GM19372 (cell line): ENCODE data around the gene PRR35.
A peak's percentile ranks its signal among the peaks of the same experiment; 100 is the strongest.

Experiments
- ATAC-seq: cut with Tn5 transposase; IDR thresholded peaks from one replicate; pipeline ENCODE4 v1.9.1; 2021; ENCODE audit warnings: mild to moderate bottlenecking, low read depth, moderate library complexity; ENCODE audit not compliant: unreplicated experiment

The PRR35 gene

GRCh38 chr16:577796-578195 lies 17.6 kb downstream of the PRR35 start:
- ATAC-seq: no peak

- no peak for ATAC-seq
Measured at GRCh38 chr16:578232-578869, 18.2 kb downstream of the PRR35 start.

- no peak for ATAC-seq
Measured at GRCh38 chr16:578870-579405, 18.7 kb downstream of the PRR35 start.

DNA sequence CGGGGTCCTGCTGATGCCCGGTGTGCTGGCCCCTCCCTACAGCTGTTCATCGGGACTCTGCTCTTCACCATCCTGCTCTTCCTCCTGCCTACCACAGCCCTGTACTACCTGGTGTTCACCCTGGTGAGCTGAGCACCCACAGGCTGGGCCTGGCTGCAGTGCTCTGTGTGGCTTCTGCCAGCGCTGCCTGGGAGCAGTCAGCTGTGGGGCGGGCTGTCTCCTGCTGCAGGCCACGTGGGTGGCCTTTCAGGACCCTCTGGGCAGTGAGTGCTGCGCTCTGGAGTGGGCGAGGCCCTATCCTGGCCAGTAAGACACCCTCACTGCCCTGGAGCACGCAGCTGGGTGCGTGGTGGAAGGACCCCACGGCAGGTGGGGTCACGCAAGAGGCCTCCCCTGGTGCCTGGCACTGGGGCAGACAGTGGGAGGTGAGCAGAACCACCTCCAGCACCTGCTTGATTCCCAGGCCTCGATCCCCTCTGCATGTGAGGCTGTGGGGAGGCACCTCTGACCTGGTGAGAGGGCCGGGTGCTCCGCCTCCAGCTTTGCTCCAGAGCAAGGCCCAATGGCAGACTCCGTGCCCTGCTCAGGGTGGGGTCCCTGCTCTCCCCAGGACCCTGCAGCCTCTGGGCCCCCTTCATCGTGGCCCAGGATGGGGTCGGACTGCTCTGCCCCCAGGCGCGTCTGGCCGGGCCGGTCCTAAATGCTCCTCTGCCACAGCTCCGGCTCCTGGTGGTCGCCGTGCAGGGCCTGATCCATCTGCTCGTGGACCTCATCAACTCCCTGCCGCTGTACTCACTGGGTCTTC lies 20.1 kb downstream of the PRR35 start:
- ATAC-seq: no peak

DNA sequence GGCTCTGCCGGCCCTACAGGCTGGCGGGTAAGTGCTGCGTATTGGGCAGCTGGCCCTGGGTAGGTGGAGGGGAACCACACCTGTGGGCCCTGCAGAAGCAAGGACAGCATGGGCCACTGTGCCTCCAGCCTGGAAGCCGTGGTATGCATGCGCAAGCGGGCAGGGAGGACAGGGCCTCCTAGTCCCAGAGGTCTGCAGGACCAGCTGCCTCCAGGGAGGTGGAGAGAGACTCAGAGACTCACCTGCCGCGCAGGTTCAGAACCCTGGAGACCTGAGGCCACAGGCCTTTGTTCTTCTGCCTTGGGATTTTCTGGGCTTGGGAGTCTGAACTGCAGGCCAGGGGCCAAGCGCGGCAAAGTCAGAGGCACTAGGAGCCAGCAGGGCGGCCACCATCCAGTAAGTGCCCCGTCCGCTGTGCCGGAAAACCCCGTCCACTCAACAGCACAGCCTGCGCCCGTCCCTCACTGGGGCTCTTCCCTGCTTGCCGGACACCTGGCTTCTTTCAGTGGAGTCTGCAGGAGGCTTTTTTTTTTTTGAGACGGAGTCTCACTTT lies 20.8 kb downstream of the PRR35 start:
- no peak for ATAC-seq

GRCh38 chr16:582218-582613 lies 22.0 kb downstream of the PRR35 start:
- no peak for ATAC-seq

- no peak for ATAC-seq
Measured at GRCh38 chr16:582614-583331, 22.6 kb downstream of the PRR35 start.

DNA sequence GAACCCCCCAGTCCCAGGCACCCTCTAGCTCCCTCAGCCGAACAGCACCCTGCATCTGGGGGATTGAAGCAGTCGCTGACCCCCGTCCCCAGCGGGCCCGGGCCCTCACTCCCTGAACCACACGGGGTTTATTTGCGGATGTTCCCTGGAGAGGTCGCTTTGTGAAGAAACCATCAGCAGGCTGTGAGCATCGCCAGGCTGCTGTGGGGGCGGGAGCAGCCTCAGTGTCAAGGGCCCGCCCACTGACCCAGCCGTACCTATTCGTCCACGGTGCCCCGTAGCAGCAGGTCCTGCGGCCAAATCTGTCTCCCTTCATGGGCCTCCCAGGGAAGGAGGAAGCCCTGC lies 23.2 kb downstream of the PRR35 start:
- no peak for ATAC-seq

GRCh38 chr16:583815-584591 lies 23.8 kb downstream of the PRR35 start:
- no peak for ATAC-seq

DNA sequence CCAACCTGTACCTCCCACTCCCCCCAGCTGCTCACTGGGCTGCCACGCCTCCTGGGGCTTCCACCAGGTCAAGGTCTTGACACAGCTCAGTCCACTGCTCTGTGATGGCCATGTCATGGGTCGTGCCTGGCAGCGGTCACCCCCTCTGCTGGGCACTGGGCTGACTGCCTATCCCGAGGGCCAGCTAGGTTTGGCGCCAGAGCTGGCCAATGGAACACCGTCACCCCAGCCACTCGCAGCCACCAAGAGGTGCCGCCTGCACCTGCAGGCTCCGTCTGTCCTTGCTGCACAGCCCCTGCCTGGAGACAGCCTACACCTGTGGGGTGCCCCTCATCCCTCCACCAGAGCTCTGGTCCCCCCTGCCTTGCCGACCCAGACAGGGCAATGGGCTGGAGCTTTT lies 25.2 kb downstream of the PRR35 start:
- ATAC-seq: no peak

DNA sequence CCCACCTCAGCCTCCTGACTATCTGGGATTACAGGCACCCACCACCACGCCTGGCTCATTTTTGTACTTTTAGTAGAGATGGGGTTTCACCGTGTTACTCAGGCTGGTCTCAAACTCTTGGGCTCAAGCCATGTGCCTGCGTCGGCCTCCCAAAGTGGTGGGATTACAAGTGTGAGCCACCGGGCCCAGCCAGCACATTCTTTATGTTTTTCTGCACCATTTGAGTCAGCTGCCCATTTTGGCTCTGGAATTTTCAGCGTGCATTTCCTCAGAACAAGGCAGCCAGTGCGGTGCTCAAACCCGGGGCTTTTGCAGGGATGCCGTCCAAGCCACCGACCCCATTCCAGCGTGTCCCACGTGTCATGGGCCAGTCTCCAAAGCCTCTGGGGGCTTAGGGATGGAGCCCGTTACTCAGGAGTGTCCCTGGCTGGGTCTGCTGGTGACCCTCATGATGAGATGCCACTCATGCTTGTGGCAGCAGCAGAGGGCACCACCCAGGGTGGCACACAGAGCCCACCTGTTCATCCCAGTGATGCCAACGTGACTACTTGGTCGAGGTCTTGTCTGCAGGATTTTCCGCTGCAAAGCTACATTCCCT lies 26.0 kb downstream of the PRR35 start:
- ATAC-seq: no peak

- no peak for ATAC-seq
Measured at GRCh38 chr16:586645-587590, 26.7 kb downstream of the PRR35 start.

- ATAC-seq: peak; percentile 3
Measured at GRCh38 chr16:588639-588888, 28.4 kb downstream of the PRR35 start.

DNA sequence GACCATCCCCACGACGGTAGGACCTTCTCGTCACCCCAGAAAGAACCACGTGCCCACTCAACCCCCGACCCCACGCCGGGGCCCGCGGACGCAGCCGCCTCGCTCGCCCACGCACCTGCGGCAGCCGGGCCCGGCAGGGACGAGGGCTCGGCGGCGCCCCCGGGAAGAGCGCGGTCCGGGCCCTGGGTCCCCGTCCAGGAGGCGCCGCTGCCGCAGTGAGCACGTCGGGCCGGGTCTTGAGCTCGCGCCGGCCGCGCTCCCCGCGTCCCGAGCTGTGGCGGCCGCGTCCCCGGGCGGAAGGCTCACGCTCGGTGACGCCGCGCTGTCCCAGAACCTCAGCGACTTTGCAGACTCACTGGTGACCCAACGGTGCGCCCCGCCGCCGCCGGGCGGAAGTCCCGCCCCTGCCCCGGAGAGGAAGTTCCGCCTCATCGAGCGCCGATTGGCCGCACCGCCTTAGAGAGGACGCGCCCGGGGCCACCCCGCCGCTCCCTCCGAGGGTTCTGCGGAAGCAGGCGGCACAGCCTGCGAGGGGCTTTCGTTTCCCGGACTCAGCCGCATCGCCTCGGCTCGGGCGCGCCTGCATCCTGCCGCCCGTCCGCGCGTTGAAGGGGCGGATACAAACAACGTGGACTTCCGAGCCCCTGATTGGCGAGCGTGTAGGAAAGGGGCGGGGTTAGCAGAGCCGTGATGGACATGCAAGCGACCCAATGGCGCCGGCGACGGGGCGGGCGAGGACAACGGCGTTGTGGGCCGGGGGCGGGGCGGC lies 28.9 kb downstream of the PRR35 start:
- peak; percentile 66 for ATAC-seq

GRCh38 chr16:589658-590187 lies 29.5 kb downstream of the PRR35 start, which contains the start of gene RAB40C:
TSS of gene RAB40C (plus strand) at chr16:590066. CDS start at chr16:590292, 226 bp downstream.
- ATAC-seq: peak; percentile 67

DNA sequence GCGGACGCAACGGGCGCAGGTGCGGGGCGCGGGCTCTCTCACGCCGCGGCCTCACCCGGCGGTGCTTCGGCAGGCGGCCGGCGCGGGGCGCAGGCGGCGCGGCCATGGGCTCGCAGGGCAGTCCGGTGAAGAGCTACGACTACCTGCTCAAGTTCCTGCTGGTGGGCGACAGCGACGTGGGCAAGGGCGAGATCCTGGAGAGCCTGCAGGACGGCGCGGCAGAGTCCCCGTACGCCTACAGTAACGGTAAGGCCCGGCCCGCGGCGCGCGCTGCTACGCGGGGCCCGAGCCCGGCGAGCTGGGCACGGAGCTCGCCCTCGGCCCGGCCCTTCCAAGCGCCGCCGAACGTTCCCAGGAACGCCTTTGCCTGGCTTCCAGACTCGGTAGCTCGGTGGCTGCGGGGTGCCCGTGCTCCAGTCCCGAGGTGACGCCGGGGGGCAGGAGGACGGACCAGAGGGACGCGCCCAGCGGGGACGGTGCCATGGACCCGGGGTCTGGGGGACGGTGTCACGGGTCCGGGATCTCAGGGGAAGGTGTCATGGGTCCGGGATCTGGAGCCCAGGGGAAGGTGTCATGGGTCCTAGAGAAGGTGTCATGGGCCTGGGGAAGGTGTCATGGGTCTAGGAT lies 30.1 kb downstream of the PRR35 start:
- no peak for ATAC-seq

DNA sequence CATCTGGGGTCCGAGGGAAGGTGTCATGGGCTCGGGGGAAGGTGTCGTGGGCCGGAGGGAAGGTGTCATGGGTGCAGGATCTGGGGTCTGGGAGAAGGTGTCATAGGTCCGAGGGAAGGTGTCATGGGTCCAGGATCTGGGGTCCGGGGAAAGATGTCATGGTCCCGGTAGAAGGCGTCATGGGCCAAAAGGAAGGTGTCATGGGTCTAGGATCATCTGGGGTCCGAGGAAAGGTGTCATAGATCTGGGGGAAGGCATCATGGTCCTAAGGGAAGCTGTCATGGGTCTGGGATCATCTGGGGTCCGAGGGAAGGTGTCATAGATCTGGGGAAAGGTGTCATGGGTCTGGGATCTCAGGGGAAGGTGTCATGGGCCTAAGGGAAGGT lies 30.6 kb downstream of the PRR35 start:
- no peak for ATAC-seq

GRCh38 chr16:591231-591630 lies 31.0 kb downstream of the PRR35 start:
- ATAC-seq: no peak
